GM23338 (cell line): ENCODE data around the gene PPIL1. TPM values are rescaled to one million over a fixed set of nuclear protein-coding genes. Genes with fewer than 3 reads are reported as not detected.
A peak's percentile ranks its signal among the peaks of the same experiment; 100 is the strongest.

Source experiments
- ATAC-seq: fragments of 200-7000 bp; cut with Tn5 transposase; 3 replicates; pipeline ENCODE4 v1.9.1; 2020
- DNase-seq: peaks from one replicate; pipeline ENCODE4 v3.0.0-alpha.2; 2015; ENCODE audit warnings: low spot score
- H2AFZ ChIP-seq: fragments of 200-600 bp; sonication (generic); 2 replicates; pipeline ENCODE4 v1.8.0; 2016; ENCODE audit warnings: antibody characterized with exemption, mild to moderate bottlenecking, moderate library complexity
- H3F3A ChIP-seq: fragments of 200-600 bp; sonication (generic); replicated peaks from 2 replicates; pipeline ENCODE4 v1.8.0; 2017; ENCODE audit warnings: antibody characterized with exemption, mixed run types, low read depth
- H3K27ac ChIP-seq: fragments of 200-600 bp; sonication (generic); 2 replicates; pipeline ENCODE4 v1.6.1; 2016; ENCODE audit warnings: low read depth
- H3K27me3 ChIP-seq: fragments of 200-600 bp; sonication (generic); 2 replicates; pipeline ENCODE4 v1.8.0; 2016; ENCODE audit warnings: mild to moderate bottlenecking, mixed run types, moderate library complexity; ENCODE audit not compliant: insufficient read depth
- H3K36me3 ChIP-seq: fragments of 200-600 bp; sonication (generic); 2 replicates; pipeline ENCODE4 v1.8.0; 2016; ENCODE audit warnings: mild to moderate bottlenecking; ENCODE audit not compliant: insufficient read depth
- H3K4me1 ChIP-seq: fragments of 200-600 bp; sonication (generic); 2 replicates; pipeline ENCODE4 v1.8.0; 2016; ENCODE audit warnings: mild to moderate bottlenecking, moderate library complexity; ENCODE audit not compliant: insufficient read depth
- H3K4me2 ChIP-seq: fragments of 200-600 bp; sonication (generic); 2 replicates; pipeline ENCODE4 v1.7.1; 2017; ENCODE audit warnings: mixed run types
- H3K4me3 ChIP-seq: fragments of 200-600 bp; sonication (generic); 2 replicates; pipeline ENCODE4 v1.6.1; 2016; ENCODE audit warnings: mixed run types
- H3K79me2 ChIP-seq: fragments of 200-600 bp; sonication (generic); replicated peaks from 2 replicates; pipeline ENCODE4 v1.8.0; 2017; ENCODE audit warnings: mild to moderate bottlenecking; ENCODE audit not compliant: insufficient read depth
- H3K9me2 ChIP-seq: fragments of 200-600 bp; sonication (generic); 2 replicates; pipeline ENCODE4 v1.8.0; 2017; ENCODE audit not compliant: insufficient read depth
- H4K20me1 ChIP-seq: fragments of 200-600 bp; sonication (generic); replicated peaks from 2 replicates; pipeline ENCODE4 v1.8.0; 2017; ENCODE audit warnings: mild to moderate bottlenecking; ENCODE audit not compliant: insufficient read depth
- H3K27ac Mint-ChIP-seq: 2 replicates; pipeline ENCODE4 v1.8.0; 2020; ENCODE audit warnings: inconsistent platforms, mild to moderate bottlenecking, moderate library complexity, mixed read lengths
- H3K27me3 Mint-ChIP-seq: 3 replicates; pipeline ENCODE4 v1.8.0; 2022; ENCODE audit warnings: low read depth, mild to moderate bottlenecking, moderate library complexity, mixed read lengths, inconsistent platforms; ENCODE audit not compliant: insufficient read depth, poor library complexity
- H3K36me3 Mint-ChIP-seq: 3 replicates; pipeline ENCODE4 v1.8.0; 2021; ENCODE audit warnings: low read depth, mild to moderate bottlenecking, inconsistent platforms, moderate library complexity, mixed read lengths
- H3K4me1 Mint-ChIP-seq: 3 replicates; pipeline ENCODE4 v1.8.0; 2020; ENCODE audit warnings: mild to moderate bottlenecking, inconsistent platforms, mixed read lengths
- H3K4me3 Mint-ChIP-seq: 3 replicates; pipeline ENCODE4 v1.8.0; 2021; ENCODE audit warnings: moderate library complexity, mild to moderate bottlenecking, inconsistent platforms, mixed read lengths
- H3K9me3 Mint-ChIP-seq: 3 replicates; pipeline ENCODE4 v1.8.0; 2020; ENCODE audit warnings: moderate library complexity, mild to moderate bottlenecking, inconsistent platforms, mixed read lengths
- CREB1 ChIP-seq: fragments of 250-450 bp; sonication (Bioruptor Pico); IDR thresholded peaks from 2 replicates; pipeline ENCODE4 v1.5.0; 2020; ENCODE audit warnings: low read depth, mild to moderate bottlenecking, moderate library complexity
- CTCF ChIP-seq, 2 experiments: fragments of 200-600 bp in 1 of 2; sonication (generic) in 1 of 2; conservative IDR thresholded peaks; 2 replicates each; pipeline versions ENCODE4 v1.5.1 to v1.6.1; 2016 to 2017; ENCODE audit warnings: antibody characterized with exemption in 2 of 2, low read depth in 2 of 2, mild to moderate bottlenecking in 2 of 2, moderate library complexity in 1 of 2
- ETS1 ChIP-seq: IDR thresholded peaks from 2 replicates; pipeline ENCODE4 v1.6.1; 2016; ENCODE audit warnings: antibody characterized with exemption
- EZH2 ChIP-seq: fragments of 200-600 bp; sonication (generic); IDR thresholded peaks from one replicate; pipeline ENCODE4 v1.8.0; 2017; ENCODE audit warnings: antibody characterized with exemption, mild to moderate bottlenecking, low read depth; ENCODE audit not compliant: unreplicated experiment
- EZH2phosphoT487 ChIP-seq: fragments of 200-600 bp; sonication (generic); IDR thresholded peaks from one replicate; pipeline ENCODE4 v1.8.1; 2018; ENCODE audit warnings: antibody characterized with exemption; ENCODE audit not compliant: unreplicated experiment
- JUNB ChIP-seq: IDR thresholded peaks from one replicate; pipeline ENCODE4 v1.6.1; 2016; ENCODE audit warnings: antibody characterized with exemption; ENCODE audit not compliant: unreplicated experiment
- NANOG ChIP-seq: IDR thresholded peaks from 2 replicates; pipeline ENCODE4 v1.6.1; 2016; ENCODE audit warnings: antibody characterized with exemption, borderline replicate concordance
- POLR2AphosphoS5 ChIP-seq: IDR thresholded peaks from 2 replicates; pipeline ENCODE4 v1.6.1; 2016; ENCODE audit warnings: antibody characterized with exemption, low read depth
- REST ChIP-seq: IDR thresholded peaks from one replicate; pipeline ENCODE4 v1.6.1; 2018; ENCODE audit warnings: antibody characterized with exemption; ENCODE audit not compliant: unreplicated experiment
- STAT1 ChIP-seq: IDR thresholded peaks from one replicate; pipeline ENCODE4 v1.6.1; 2016; ENCODE audit warnings: antibody characterized with exemption; ENCODE audit not compliant: unreplicated experiment
- ZNF114 ChIP-seq: fragments of 250-450 bp; sonication (Bioruptor Pico); IDR thresholded peaks from 2 replicates; pipeline ENCODE4 v1.5.0; 2020; ENCODE audit warnings: mild to moderate bottlenecking, moderate library complexity
- ZNF331 ChIP-seq: fragments of 250-450 bp; sonication (Bioruptor Pico); IDR thresholded peaks from 2 replicates; pipeline ENCODE4 v1.5.0; 2020; ENCODE audit warnings: low read depth, mild to moderate bottlenecking, moderate library complexity
- ZNF462 ChIP-seq: fragments of 250-450 bp; sonication (Bioruptor Pico); IDR thresholded peaks from 2 replicates; pipeline ENCODE4 v1.5.0; 2020; ENCODE audit warnings: mild to moderate bottlenecking, moderate library complexity
- polyA plus RNA-seq: library from polyadenylated mRNA; unstranded; fragments of >200 nt; fragmentation: Nextera tagmentation; extraction: Ambion mirVana; gene quantifications from 2 replicates; pipeline ENCODE4 v1.2.1, GENCODE V29; 2016
- total RNA-seq: library from RNA; depleted of rRNA; stranded (reverse); fragments of >200 nt; shearing (Covaris generic); gene quantifications from 2 replicates; pipeline ENCODE4 v1.2.3, GENCODE V29; 2014

Gene PPIL1
- total and polyA plus RNA-seq, 2 experiments from 2014 or later, result 57.3 to 79.4 TPM

GRCh38 chr6:36875250-36875633 is 639 bp upstream of the PPIL1 start:
- TF ChIP-seq CTCF (conservative IDR thresholded peaks at IDR 0.05; ENCODE audit: low read depth in 2 of 2) (no peak), NANOG (no peak), JUNB (no peak), EZH2 (no peak), STAT1 (no peak), REST (no peak), ZNF331 (CRISPR knock-in tag) (no peak), EZH2phosphoT487 (no peak), ZNF114 (no peak), ZNF462 (CRISPR knock-in tag) (no peak), POLR2AphosphoS5 (no peak), CREB1 (CRISPR knock-in tag) (no peak), ETS1 (no peak)
- Mint-ChIP-seq H3K4me3 (peak overlapping the region; percentile 96), H3K4me1 (peaks cover 11% of the 10 kb centered on the region), H3K27ac (peak overlapping the region; percentile 100), H3K36me3 (peaks cover 22% of the 10 kb centered on the region), H3K9me3 (peaks cover 2% of the 10 kb centered on the region; the same call in 1 of the 3 replicates), H3K27me3 (no peaks in the 10 kb centered on the region)
- ATAC-seq (no peak), DNase-seq (peak; percentile 34)
- Histone ChIP-seq H3K79me2 (peaks cover 39% of the 10 kb centered on the region), H2AFZ (peak overlapping the region; percentile 30), H3K27ac (peak overlapping the region; percentile 95), H3K27me3 (no peaks in the 10 kb centered on the region), H3K36me3 (peaks cover 12% of the 10 kb centered on the region; the same call in 1 of the 2 replicates), H4K20me1 (no peaks in the 10 kb centered on the region), H3K4me1 (peaks cover 10% of the 10 kb centered on the region), H3K4me3 (peak overlapping the region; percentile 62), H3K4me2 (peak overlapping the region; percentile 80), H3F3A (no peaks in the 10 kb centered on the region), H3K9me2 (no peaks in the 10 kb centered on the region)
